Transverse colon (tissue), 4 donors: Measurements from ENCODE around the gene RYR3. TPM values are rescaled to one million over a fixed set of nuclear protein-coding genes. Genes with fewer than 3 reads are reported as not detected.

Experiments
- DNase-seq: peaks from one replicate; pipeline ENCODE4 v3.0.0-alpha.2; 2019
- H3K27ac ChIP-seq, 4 donors: fragments of 200-600 bp; sonication (generic); 2 replicates each; pipeline ENCODE4 v1.5.1; 2016 to 2018; ENCODE audit warnings: inconsistent platforms in 4 of 4
- H3K27me3 ChIP-seq: fragments of 200-600 bp; sonication (generic); 2 replicates; pipeline ENCODE4 v1.5.1; 2017; ENCODE audit warnings: inconsistent platforms
- H3K36me3 ChIP-seq, 4 donors: fragments of 200-600 bp; sonication (generic); 2 replicates each; pipeline ENCODE4 v1.5.1; 2017 to 2019; ENCODE audit warnings: inconsistent platforms in 4 of 4
- H3K4me1 ChIP-seq, 4 donors: fragments of 200-600 bp; sonication (generic); 2 replicates each; pipeline ENCODE4 v1.5.1; 2017 to 2020; ENCODE audit warnings: inconsistent platforms in 4 of 4
- H3K4me3 ChIP-seq, 4 donors: fragments of 200-600 bp; sonication (generic); 1 replicate in 1 of 4; 2 replicates in 3 of 4; pipeline versions ENCODE4 v1.5.1 to v1.6.1; 2017 to 2019; ENCODE audit warnings: inconsistent platforms in 4 of 4
- H3K9me3 ChIP-seq, 2 donors: fragments of 200-600 bp; sonication (generic); 2 replicates each; pipeline ENCODE4 v1.5.1; 2017 to 2019; ENCODE audit warnings: inconsistent platforms in 2 of 2
- CTCF ChIP-seq, 5 experiments: fragments of 200-600 bp in 3 of 5; fragments of 450-650 bp in 2 of 5; sonication (generic) in 3 of 5; IDR thresholded peaks; 1 replicate in 2 of 5; 2 replicates in 3 of 5; pipeline ENCODE4 v1.5.1; 2016 to 2017; ENCODE audit warnings: antibody characterized with exemption in 5 of 5, inconsistent platforms in 3 of 5, mild to moderate bottlenecking in 2 of 5, moderate library complexity in 1 of 5
- EP300 ChIP-seq: sonication (generic); formaldehyde crosslinking; IDR thresholded peaks from one replicate; pipeline ENCODE4 v1.6.1; 2017; ENCODE audit warnings: antibody characterized with exemption, low read depth
- POLR2A ChIP-seq: fragments of 450-650 bp; IDR thresholded peaks from one replicate; pipeline ENCODE4 v1.6.1; 2016; ENCODE audit warnings: antibody characterized with exemption, mild to moderate bottlenecking, moderate library complexity
- POLR2AphosphoS5 ChIP-seq, 3 donors: sonication (generic); formaldehyde crosslinking; IDR thresholded peaks; one replicate each; pipeline ENCODE4 v1.6.1; 2016; ENCODE audit warnings: antibody characterized with exemption in 3 of 3
- whole genome bisulfite sequencing, 2 donors: methylation state at CpG; one replicate each; pipeline ENCODE4 v1.1.5; 2018; ENCODE audit warnings: low coverage in 1 of 2; 5-methylcytosine and 5-hydroxymethylcytosine counted together
- in situ Hi-C, 4 donors: fragments of 200-750 bp; cut with MboI; loops; one replicate each; pipeline versions ENCODE4 v1.15.0 to v1.15.1; 2017; ENCODE audit warnings: low sequenced_read_pairs in 3 of 4, low pct_ligation_motif_present in 1 of 4, low pct_unique_long_range_greater_than_20kb in 1 of 4
- intact Hi-C: fragments of 100-400 bp; cut with DNase I; formaldehyde crosslinking; loops from one replicate; pipeline ENCODE4 v1.15.1; 2023; ENCODE audit warnings: low total_unique reads
- total RNA-seq, 4 donors: library from RNA; depleted of rRNA; stranded (reverse); fragments of >200 nt; gene quantifications; one replicate each; pipeline ENCODE4 v1.1.0, GENCODE V29; 2016

RYR3 gene
- total RNA-seq, 4 donors from 2014 or later, result 0.96 to 9.7 (median 5.4) TPM

DNA sequence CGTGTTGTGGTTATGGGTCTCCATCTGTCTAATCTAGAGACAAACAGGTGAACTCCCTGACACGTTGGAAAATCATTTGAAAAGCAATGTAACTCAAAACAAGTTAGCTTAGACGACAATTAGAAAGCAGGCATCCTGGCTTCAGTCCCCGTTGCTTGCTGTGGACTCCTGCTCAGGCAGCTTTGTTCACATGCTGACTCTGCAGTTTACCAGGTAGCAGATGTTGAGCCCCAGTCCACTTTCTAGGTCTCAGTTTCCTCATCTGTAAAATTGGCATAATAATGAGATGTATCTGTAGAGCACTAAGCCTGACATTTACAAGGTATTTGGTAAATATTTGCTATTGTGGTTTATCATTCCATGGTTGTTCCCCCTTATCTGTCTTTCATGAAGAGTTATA, 330.3 kb downstream of the RYR3 start:
- no peak overlapping the region for H3K4me3 ChIP-seq
- no peak overlapping the region for H3K27ac ChIP-seq
- in situ Hi-C loops (loop anchor here in 1 of 4 donors (10.0 kb wide), 1 partner anchor 56 kb away; no protein-coding TSS in a partner anchor), intact Hi-C loops (no loop called here)
- H3K27me3 ChIP-seq, result no peaks in the 10 kb centered on the region
- H3K9me3 ChIP-seq, result no peaks in the 10 kb centered on the region
- no peaks in the 10 kb centered on the region for H3K4me1 ChIP-seq
- DNase-seq, result no peak
- no peaks in the 10 kb centered on the region for H3K36me3 ChIP-seq
- TF ChIP-seq CTCF (IDR thresholded peaks at IDR 0.05) (no peak), POLR2A (no peak), POLR2AphosphoS5 (IDR thresholded peaks at IDR 0.05) (no peak), EP300 (no peak)
- 80 to 82% methylated on average over 1 to 4 of the region's 4 CpGs for WGBS, 2 donors

GRCh38 chr15:33644304-33644703, 333.5 kb downstream of the RYR3 start:
- no peaks in the 10 kb centered on the region for H3K4me1 ChIP-seq
- TF ChIP-seq POLR2AphosphoS5 (IDR thresholded peaks at IDR 0.05) (no peak), POLR2A (no peak), CTCF (IDR thresholded peaks at IDR 0.05) (no peak), EP300 (no peak)
- in situ Hi-C loops, result loop anchor here in 1 of 4 donors (10.0 kb wide), 1 partner anchor 60 kb away; no protein-coding TSS in a partner anchor
- WGBS, 2 donors, result 84 to 100% methylated on average over 1 to 9 of the region's 9 CpGs
- H3K36me3 ChIP-seq, result no peaks in the 10 kb centered on the region
- intact Hi-C loops, result no loop called here
- no peak for DNase-seq
- no peaks in the 10 kb centered on the region for H3K9me3 ChIP-seq
- no peaks in the 10 kb centered on the region for H3K27me3 ChIP-seq
- no peak overlapping the region for H3K4me3 ChIP-seq
- H3K27ac ChIP-seq, result no peak overlapping the region

- H3K27me3 ChIP-seq, result no peaks in the 10 kb centered on the region
- in situ Hi-C loops (loop anchor here in 1 of 4 donors (10.0 kb wide), 1 partner anchor 62 kb away; no protein-coding TSS in a partner anchor), intact Hi-C loops (no loop called here)
- no peak overlapping the region for H3K27ac ChIP-seq
- no peak overlapping the region for H3K4me3 ChIP-seq
- H3K4me1 ChIP-seq, result no peaks in the 10 kb centered on the region
- H3K36me3 ChIP-seq, result no peaks in the 10 kb centered on the region
- no peak for TF ChIP-seq POLR2AphosphoS5 (IDR thresholded peaks at IDR 0.05)
- no peak for TF ChIP-seq POLR2A
- no peak for TF ChIP-seq CTCF (IDR thresholded peaks at IDR 0.05)
- TF ChIP-seq EP300, result no peak
- WGBS, 2 donors, result 43 to 73% methylated on average over 1 of the region's 1 CpG
- no peaks in the 10 kb centered on the region for H3K9me3 ChIP-seq
- no peak for DNase-seq
Measured at GRCh38 chr15:33646744-33647143, 336.0 kb downstream of the RYR3 start.

DNA sequence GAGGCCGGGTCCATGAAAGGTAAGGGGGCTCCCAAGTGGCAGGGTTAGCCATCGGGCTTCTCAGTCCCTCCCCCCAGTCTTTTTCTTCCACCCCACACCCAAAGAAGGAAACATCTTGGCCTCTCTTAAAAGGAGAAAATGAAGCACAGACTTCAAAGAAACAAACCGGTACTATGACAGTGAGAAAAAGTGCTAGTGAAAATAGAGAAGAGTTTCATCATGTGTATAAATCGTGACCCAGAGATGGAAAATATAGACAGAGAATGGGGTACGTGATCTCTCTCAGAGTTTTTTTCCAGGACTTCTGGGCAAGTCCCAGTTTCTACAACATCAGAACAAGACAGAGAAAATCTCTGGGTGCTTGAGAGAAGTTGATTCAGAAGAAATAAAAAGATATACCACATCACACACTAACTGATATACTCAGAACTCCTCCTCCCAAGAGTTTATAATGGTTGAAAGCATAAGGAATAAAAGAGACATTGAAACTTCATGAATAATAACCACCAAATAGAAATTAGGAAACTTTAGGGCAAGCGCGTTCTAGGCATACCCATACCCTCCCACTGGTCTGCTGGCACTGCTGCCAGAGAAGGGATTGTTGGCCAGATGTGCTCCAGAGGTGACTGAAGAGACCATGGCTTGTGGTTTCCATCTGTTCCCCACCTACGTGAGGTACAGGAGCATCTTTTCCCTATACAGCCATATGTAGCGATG, 338.6 kb downstream of the RYR3 start:
- Histone ChIP-seq H3K4me3 (no peak overlapping the region), H3K36me3 (no peaks in the 10 kb centered on the region), H3K4me1 (no peaks in the 10 kb centered on the region), H3K27ac (no peak overlapping the region), H3K27me3 (no peaks in the 10 kb centered on the region), H3K9me3 (no peaks in the 10 kb centered on the region)
- TF ChIP-seq EP300 (no peak), POLR2AphosphoS5 (IDR thresholded peaks at IDR 0.05) (no peak), POLR2A (no peak), CTCF (IDR thresholded peaks at IDR 0.05) (no peak)
- no peak for DNase-seq
- intact Hi-C loops, result no loop called here
- in situ Hi-C loops, result loop anchor here in 1 of 4 donors (10.0 kb wide), 1 partner anchor 65 kb away; no protein-coding TSS in a partner anchor
- WGBS, 2 donors, result 65 to 86% methylated on average over 7 to 9 of the region's 9 CpGs
